Measurements from ENCODE around the gene TH.

DNA sequence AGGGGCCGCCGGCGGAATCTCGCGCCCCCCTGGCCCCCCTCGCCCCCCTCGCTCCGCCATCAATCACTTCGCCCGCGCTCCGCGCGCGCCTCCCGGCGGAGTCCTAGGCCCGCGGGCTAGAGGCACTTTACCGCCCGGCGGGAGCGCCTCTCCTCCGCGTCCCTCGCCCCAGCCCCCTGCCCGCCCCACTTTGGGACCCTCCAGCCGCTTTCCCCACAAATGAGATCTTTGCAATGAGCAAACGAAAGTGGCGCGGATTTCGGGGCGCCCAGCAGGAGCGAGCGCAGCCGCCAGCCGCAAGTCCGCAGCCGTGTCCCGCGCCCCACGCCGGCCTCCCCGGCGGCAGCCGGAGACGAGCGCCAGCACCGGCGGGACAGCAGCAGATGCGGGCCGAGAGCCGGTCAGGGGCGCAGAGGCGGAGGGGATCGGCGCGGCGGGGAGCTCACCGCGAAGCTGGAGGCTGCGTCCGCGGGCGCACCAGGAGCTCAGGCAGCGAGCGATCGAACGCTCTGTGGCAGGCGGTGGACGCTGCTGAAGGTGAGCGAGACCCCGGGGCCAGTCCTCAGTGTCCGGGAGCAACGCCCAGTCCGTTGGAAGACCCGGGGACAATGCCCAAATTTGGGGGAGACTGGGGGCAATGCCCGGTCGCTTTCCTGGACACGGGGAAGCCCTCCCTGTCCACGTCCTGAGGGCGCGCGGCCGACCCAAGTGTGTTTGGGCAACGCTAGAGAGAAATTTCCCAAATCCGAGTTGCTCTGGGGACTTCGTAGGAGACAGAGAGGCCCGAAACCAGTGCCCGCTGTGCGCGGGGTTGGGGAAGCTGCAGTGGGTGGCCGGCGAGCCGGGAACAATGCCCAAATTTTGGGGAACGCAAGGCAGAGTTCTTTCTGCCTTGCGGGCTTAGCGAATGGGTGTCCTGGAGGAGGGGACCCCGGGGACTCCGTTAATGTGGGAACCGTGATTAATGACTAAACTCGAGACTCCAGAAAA is 30.9 kb downstream of the TH start:
- TF ChIP-seq, protein P1, sequence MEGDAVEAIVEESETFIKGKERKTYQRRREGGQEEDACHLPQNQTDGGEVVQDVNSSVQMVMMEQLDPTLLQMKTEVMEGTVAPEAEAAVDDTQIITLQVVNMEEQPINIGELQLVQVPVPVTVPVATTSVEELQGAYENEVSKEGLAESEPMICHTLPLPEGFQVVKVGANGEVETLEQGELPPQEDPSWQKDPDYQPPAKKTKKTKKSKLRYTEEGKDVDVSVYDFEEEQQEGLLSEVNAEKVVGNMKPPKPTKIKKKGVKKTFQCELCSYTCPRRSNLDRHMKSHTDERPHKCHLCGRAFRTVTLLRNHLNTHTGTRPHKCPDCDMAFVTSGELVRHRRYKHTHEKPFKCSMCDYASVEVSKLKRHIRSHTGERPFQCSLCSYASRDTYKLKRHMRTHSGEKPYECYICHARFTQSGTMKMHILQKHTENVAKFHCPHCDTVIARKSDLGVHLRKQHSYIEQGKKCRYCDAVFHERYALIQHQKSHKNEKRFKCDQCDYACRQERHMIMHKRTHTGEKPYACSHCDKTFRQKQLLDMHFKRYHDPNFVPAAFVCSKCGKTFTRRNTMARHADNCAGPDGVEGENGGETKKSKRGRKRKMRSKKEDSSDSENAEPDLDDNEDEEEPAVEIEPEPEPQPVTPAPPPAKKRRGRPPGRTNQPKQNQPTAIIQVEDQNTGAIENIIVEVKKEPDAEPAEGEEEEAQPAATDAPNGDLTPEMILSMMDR (IDR thresholded peaks at IDR 0.05) = no peak
- TF ChIP-seq POLR2AphosphoS5 (IDR thresholded peaks at IDR 0.05) (no peak), POLR2A (IDR thresholded peaks at IDR 0.05; ENCODE audit: low read depth) (no peak), EP300 (IDR thresholded peaks at IDR 0.05) (no peak)
